Middle frontal gyrus (tissue), 1 donor: ENCODE data around the gene DUSP9.

ENCODE experiments used
- DNase-seq: peaks from one replicate; pipeline ENCODE4 v3.0.0-alpha.2; 2015; ENCODE audit warnings: low spot score; ENCODE audit errors: extremely low spot score

Gene DUSP9

DNA sequence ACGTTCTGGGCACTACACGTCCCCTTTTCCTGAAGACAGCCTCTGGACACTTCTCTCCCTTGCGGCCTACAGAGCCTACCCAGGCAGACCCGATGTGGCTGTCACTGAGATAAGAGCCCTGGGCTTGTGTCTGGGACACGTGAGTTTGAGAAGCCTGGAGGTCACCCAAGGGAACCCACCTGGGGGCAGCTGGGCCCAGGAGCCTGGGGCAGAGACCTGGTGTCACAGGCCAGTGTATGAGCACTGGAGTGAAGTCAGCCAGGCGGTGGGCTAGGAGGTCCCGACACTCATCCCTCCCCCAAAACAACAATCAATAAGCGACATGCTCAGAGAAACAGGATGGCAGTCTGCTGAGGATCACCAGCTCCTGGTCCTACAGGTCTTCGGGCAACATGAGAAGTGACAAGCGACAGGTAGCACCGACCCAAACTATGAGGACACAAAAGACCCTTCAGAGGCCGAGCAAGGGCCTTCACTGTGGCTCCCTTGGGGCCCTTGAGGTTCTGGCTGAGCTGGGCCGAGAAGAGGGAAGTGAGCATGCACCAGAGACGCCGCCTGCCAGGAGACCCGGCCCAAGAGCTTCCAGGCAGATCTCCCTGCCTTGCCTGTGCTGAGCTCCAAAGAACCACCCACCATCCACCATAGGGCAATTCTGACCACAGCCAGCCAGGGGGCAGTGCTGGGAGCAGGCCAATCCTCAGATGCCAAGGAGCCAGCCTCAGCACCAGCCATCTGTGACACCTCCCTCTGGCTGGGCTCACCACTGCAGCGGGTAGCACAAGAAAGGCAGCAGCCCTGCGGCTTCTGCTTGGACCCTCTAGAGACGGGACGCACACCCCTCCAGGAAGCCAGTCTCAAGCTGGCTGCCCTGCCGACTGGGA, 11.0 kb upstream of the DUSP9 start:
- DNase-seq = no peak

DNA sequence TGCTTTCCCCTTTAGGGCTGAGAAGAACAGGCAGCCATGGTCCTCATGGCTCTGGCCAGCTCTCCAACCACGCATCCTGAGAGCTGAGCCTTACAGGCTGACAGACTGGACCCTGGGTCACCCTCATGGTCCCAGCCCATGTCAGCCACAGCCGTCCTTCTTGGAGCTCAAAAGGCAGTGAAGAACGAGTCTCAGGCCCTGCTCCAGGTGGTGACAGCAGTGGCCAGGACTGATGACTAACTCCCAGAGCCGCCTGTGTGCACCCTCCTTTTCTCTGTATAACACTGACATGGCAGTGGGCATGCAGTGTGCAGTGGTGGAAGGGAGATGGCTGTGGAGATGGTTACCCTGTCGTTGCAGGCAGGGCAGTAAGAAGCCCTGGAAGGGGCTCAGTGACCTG, 10.3 kb upstream of the DUSP9 start:
- DNase-seq = no peak

DNA sequence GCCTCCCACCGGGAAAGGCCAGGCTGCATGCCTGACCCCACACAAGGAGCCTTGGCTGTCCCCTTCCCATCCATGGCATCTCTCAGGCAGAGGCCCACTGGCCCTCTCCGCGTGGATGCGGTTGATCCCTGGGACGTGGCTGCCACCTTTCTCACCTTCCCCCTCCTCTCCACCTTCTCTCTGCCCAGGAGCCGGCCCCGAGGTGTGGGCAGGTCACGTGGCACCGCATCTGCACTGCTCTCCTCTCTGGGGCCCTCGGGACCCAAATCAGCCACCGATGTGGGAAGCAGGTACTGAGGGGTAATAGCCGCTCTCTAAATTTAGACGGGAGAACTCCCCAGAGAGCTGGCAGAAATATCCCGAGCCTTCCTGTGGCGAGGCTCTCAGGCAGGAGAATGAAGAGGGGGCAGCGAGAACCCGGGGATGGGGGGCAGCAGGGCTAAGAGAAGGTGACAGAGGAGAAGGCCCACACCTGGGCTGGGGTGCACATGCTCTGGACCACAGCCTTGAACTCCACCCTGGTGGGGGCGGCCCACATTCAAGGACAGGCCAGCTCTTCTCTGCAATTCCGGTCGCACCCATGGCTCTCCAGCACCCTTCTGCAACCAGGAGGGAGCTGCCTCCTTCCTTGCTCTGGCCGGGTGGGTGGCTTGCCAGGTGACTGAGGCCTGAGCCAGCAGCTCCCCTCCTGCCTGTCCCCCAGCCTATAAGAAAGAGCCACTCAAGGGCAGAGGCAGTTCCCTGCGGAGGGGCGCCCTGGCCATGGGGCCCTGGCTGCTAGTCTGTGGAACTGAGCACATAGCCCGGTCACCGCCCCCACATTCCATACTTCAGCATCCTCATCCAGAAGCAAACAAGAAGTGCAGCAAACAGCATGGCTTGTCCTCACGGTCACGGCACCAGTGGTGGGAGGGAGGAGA, 9.6 kb upstream of the DUSP9 start:
- DNase-seq = no peak

GRCh38 chrX:153638041-153638371, 9.0 kb upstream of the DUSP9 start:
- DNase-seq = no peak

- DNase-seq = no peak
Observed at GRCh38 chrX:153638436-153639176, 8.4 kb upstream of the DUSP9 start.

- DNase-seq = no peak
Observed at GRCh38 chrX:153639177-153640044, 7.6 kb upstream of the DUSP9 start.

DNA sequence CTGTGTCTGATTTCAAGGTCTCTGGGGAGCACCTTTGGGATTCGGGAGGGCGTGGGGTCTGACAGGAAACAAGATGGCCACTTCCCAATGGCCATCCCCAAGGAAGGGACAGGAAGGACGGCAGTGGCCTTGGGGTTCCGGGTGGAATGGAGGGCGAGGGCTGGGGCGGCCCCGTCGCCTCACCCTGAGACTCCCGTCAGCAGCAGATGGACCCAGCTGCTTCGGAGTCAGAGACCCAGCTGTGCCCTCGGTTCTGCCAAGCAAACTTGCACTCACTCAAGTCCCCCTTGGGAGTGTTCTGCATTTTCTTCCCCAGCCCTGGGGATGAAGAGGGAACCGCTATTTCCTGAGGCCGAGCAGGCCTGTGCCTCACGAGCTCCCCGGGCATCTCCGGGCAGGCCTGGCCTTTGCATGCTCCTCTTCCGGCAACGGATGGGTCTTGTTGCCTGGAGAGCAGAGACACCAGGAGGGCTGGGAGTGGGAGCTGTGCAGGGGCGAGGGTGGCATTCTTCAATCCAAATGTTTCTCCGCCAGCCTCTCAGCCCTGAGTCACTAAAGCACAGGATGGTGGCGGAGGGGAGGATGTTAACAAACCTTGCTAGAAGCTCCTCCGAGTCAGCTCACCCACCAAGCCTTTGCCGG, 6.8 kb upstream of the DUSP9 start:
- no peak for DNase-seq

- no peak for DNase-seq
Observed at GRCh38 chrX:153640736-153641575, 6.0 kb upstream of the DUSP9 start.

GRCh38 chrX:153641627-153642026, 5.4 kb upstream of the DUSP9 start:
- no peak for DNase-seq

DNA sequence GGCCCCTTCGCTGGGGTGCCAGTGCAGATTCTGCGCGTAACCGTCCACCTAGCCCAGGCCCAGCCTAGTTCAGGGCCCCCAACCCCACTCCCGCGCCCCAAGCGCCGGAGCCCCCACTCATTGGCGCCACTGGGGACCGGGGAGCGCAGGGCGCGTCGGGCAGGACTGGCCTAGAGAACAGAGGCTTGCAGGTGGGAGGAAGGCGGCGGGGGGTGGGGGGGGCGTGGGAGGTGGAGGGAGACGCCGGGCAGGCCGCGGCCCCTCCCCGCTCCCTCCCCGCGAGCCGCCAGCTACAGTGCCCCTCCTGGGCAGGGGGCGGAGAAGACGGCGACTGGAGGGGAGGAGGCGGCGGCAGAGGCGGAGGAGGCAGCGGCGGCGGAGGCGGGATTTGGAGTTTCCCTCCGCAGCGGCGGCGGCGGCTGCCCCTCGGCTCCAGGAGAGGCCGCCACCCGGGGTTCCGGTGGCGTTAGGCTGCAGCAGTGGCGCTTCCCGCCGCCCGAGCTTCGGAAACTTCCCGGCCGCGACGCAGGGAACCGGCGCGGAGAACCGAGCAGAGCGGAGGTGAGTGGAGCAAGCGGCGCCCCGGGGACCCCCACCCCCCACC, 4.8 kb upstream of the DUSP9 start:
- no peak for DNase-seq

DNA sequence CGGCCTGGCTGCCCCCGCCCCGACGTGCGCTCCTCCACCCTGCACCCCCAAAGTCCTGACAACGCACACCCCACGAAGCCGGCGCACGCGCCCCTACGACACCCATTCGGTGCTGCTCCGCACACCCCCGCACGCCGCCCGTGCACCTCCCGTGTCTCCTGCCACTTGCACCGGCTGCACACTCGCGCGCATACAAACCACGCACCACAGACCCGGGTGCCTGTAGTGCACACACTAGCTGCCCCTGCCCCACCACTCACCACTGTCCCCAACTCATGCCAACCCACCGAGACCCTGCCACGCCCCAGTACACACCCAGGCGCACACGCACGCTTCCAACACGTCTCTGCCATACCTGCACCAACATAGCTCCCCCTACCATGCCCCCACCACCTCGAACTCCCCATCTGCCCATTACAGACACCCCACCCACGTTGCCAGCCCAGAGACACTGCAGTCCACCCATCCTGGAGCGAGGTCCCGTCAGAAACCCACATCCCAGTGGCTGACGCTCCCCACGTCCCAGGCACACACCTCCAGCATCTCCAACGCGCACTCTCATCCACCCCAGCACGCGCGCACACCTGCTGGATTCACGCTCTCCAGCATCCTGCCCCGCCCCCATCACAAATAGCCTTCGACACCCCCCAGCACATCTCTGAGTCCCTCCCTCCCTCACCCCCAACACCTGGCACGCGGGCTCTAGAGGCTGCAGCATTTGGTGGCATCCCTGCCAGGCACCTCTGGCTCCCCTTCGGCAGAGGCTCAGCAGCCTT, 4.2 kb upstream of the DUSP9 start:
- DNase-seq = no peak

DNA sequence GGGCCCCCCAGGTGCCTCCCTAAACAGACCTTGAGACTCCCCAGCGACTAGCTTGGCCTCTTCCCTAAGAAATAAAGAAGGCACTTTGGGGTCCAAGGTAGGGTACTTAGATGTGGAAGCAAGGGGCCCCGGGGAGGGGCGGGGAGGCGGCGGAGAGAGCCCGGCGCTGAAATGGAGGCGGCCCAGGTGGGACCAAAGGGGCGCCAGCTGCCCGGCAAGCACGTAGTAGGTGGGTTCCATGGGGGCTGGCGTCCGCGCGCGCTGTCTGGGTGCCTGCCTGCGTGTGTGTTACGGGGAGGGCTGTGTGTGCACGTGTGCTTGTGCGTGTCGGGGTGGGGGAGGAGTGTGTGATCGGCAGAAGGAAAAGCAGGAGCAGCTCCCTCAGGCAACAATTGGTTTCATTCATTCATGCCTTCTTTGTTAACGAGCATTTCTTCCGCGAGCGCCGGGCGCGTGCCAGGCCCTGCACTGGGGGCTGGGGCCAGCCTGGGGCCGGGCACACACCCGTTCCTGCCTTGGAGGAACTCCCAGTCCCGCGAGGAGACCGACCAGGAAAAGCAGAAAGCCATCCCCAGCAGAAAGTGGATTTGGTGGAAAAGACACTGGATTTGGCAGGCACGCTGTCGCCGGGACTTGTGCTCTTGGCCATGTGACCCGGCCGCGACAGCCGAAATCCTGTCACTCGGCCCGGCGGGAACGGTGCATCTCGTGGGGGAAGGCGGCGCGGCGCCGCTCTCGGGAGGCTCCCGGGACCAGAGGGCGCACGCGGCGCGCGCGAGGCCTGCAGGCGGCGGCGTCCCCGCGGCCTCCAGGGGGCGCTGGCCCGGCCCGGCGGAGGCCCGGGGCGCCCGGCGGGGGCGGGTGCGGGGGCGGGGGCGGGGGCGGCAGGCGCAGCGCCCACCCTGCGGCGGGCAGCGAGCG, 3.3 kb upstream of the DUSP9 start:
- DNase-seq = no peak

- DNase-seq = no peak
Observed at GRCh38 chrX:153644356-153645125, 2.5 kb upstream of the DUSP9 start.

GRCh38 chrX:153645151-153645550, 1.9 kb upstream of the DUSP9 start:
- DNase-seq = no peak

GRCh38 chrX:153645921-153646488, 998 bp upstream of the DUSP9 start:
- no peak for DNase-seq
